Sigmoid colon (tissue), 7 donors: Measurements from ENCODE around the gene PDGFRB. TPM values are rescaled to one million over a fixed set of nuclear protein-coding genes. Genes with fewer than 3 reads are reported as not detected.
A peak's percentile ranks its signal among the peaks of the same experiment; 100 is the strongest.

Experiments
- DNase-seq: peaks from one replicate; pipeline ENCODE4 v3.0.0-alpha.2; 2019
- H3K27ac ChIP-seq, 4 donors: fragments of 200-600 bp; sonication (generic); one replicate each; pipeline ENCODE4 v1.5.1; 2016 to 2019; ENCODE audit warnings: mild to moderate bottlenecking in 1 of 4
- H3K27me3 ChIP-seq, 3 donors: fragments of 200-600 bp; sonication (generic); one replicate each; pipeline ENCODE4 v1.5.1; 2019; ENCODE audit warnings: mild to moderate bottlenecking in 1 of 3
- H3K36me3 ChIP-seq, 4 donors: fragments of 200-600 bp; sonication (generic); one replicate each; pipeline ENCODE4 v1.5.1; 2016 to 2019
- H3K4me1 ChIP-seq, 4 donors: fragments of 200-600 bp; sonication (generic); one replicate each; pipeline ENCODE4 v1.5.1; 2017 to 2019
- H3K4me3 ChIP-seq, 4 donors: fragments of 200-600 bp; sonication (generic); one replicate each; pipeline ENCODE4 v1.5.1; 2017 to 2019; ENCODE audit warnings: mild to moderate bottlenecking in 2 of 4, moderate library complexity in 1 of 4
- H3K9me3 ChIP-seq, 4 donors: fragments of 200-600 bp in 3 of 4; sonication (generic) in 3 of 4; one replicate each; pipeline versions ENCODE4 v1.5.1 to v1.6.1; 2013 to 2019
- CTCF ChIP-seq, 4 experiments: fragments of 450-650 bp in 3 of 4; fragments of 200-600 bp in 1 of 4; IDR thresholded peaks; one replicate each; pipeline ENCODE4 v1.5.1; 2016 to 2019; ENCODE audit warnings: antibody characterized with exemption in 4 of 4, mild to moderate bottlenecking in 3 of 4, moderate library complexity in 2 of 4
- EP300 ChIP-seq, 4 donors: sonication (generic); formaldehyde crosslinking; IDR thresholded peaks; one replicate each; pipeline ENCODE4 v1.6.1; 2017; ENCODE audit warnings: antibody characterized with exemption in 4 of 4
- POLR2A ChIP-seq, 2 donors: fragments of 450-650 bp; IDR thresholded peaks; one replicate each; pipeline ENCODE4 v1.6.1; 2016; ENCODE audit warnings: antibody characterized with exemption in 2 of 2, mild to moderate bottlenecking in 2 of 2, moderate library complexity in 2 of 2
- POLR2AphosphoS5 ChIP-seq, 4 donors: sonication (generic); formaldehyde crosslinking; IDR thresholded peaks; one replicate each; pipeline ENCODE4 v1.6.1; 2017; ENCODE audit warnings: antibody characterized with exemption in 4 of 4
- WGBS, 2 donors: extraction: QIAGEN DNeasy Blood & Tissue Kit; methylation state at CpG; one replicate each; pipeline ENCODE4 v1.1.7; 2013; 5-methylcytosine and 5-hydroxymethylcytosine counted together
- intact Hi-C: fragments of 100-400 bp; cut with DNase I; formaldehyde crosslinking; loops from one replicate; pipeline ENCODE4 v1.15.1; 2023
- polyA plus RNA-seq, 3 donors: library from polyadenylated mRNA; stranded (reverse); fragments of 200-250 nt; gene quantifications; one replicate each; pipeline ENCODE4 v1.2.3, GENCODE V29; 2013
- total RNA-seq, 4 donors: library from RNA; depleted of rRNA; stranded (reverse); fragments of >200 nt; gene quantifications; one replicate each; pipeline ENCODE4 v1.1.0, GENCODE V29; 2016
- donor health status: healthy with polysubstance abuse.
- donor health status: Bipolar disorder and iron deficiency.
- donor health status: healthy.

The PDGFRB gene
- total and polyA plus RNA-seq, 7 donors, result 3.9 to 104 (median 54.9) TPM

GRCh38 chr5:150160448-150161081, 4.9 kb upstream of the PDGFRB start:
- Histone ChIP-seq H3K9me3 (no peaks in the 10 kb centered on the region), H3K27ac (peak overlapping the region; percentile 84 to 92 (median 87)), H3K36me3 (no peaks in the 10 kb centered on the region), H3K27me3 (no peaks in the 10 kb centered on the region), H3K4me3 (no peak overlapping the region), H3K4me1 (peaks cover 0 to 20% (median 8%) of the 10 kb centered on the region in 4 donors)
- DNase-seq, result no peak
- 69 to 74% methylated on average over 5 of the region's 5 CpGs for WGBS, 2 donors
- no peak for TF ChIP-seq EP300 (IDR thresholded peaks at IDR 0.05)
- no peak for TF ChIP-seq POLR2AphosphoS5 (IDR thresholded peaks at IDR 0.05)
- no peak for TF ChIP-seq CTCF (IDR thresholded peaks at IDR 0.05)
- no peak for TF ChIP-seq POLR2A (IDR thresholded peaks at IDR 0.05)
- intact Hi-C loops, result loop anchor here (1.0 to 10.0 kb wide), 2 partner anchors 58 to 194 kb away; partner anchors contain the start of gene TCOF1

- TF ChIP-seq CTCF (IDR thresholded peaks at IDR 0.05) (no peak), POLR2A (IDR thresholded peaks at IDR 0.05) (no peak), EP300 (IDR thresholded peaks at IDR 0.05) (no peak), POLR2AphosphoS5 (IDR thresholded peaks at IDR 0.05) (no peak)
- Histone ChIP-seq H3K27me3 (no peaks in the 10 kb centered on the region), H3K4me1 (peaks cover 0 to 28% (median 11%) of the 10 kb centered on the region in 4 donors), H3K9me3 (no peaks in the 10 kb centered on the region), H3K27ac (peak overlapping the region; percentile 84 to 92 (median 87)), H3K36me3 (no peaks in the 10 kb centered on the region), H3K4me3 (no peak overlapping the region)
- intact Hi-C loops, result loop anchor here (5.0 to 10.0 kb wide), 2 partner anchors 195 to 278 kb away; partner anchors contain the start of gene TCOF1
- no peak for DNase-seq
- WGBS, 2 donors, result 57 to 79% methylated on average over 9 of the region's 9 CpGs
These were observed 4.1 kb upstream of the PDGFRB start for GRCh38 chr5:150159741-150160179.

- peaks cover 0 to 30% (median 13%) of the 10 kb centered on the region in 4 donors for H3K4me1 ChIP-seq
- TF ChIP-seq POLR2AphosphoS5 (IDR thresholded peaks at IDR 0.05) (no peak), CTCF (IDR thresholded peaks at IDR 0.05) (no peak), EP300 (IDR thresholded peaks at IDR 0.05) (no peak), POLR2A (IDR thresholded peaks at IDR 0.05) (no peak)
- H3K27ac ChIP-seq, result peak overlapping the region; percentile 84 to 92 (median 87)
- no peaks in the 10 kb centered on the region for H3K9me3 ChIP-seq
- DNase-seq, result no peak
- no peaks in the 10 kb centered on the region for H3K36me3 ChIP-seq
- 67 to 82% methylated on average over 6 of the region's 6 CpGs for WGBS, 2 donors
- intact Hi-C loops, result loop anchor here (5.0 kb wide), 1 partner anchor 278 kb away; no protein-coding TSS in a partner anchor
- H3K4me3 ChIP-seq, result no peak overlapping the region
- H3K27me3 ChIP-seq, result no peaks in the 10 kb centered on the region
These were observed 3.4 kb upstream of the PDGFRB start for GRCh38 chr5:150159031-150159430.

- intact Hi-C loops, result loop anchor here (5.0 kb wide), 1 partner anchor 279 kb away; no protein-coding TSS in a partner anchor
- Histone ChIP-seq H3K9me3 (no peaks in the 10 kb centered on the region), H3K27ac (peak overlapping the region; percentile 84 to 92 (median 87)), H3K4me1 (peaks cover 0 to 31% (median 17%) of the 10 kb centered on the region in 4 donors), H3K4me3 (no peak overlapping the region), H3K36me3 (no peaks in the 10 kb centered on the region), H3K27me3 (no peaks in the 10 kb centered on the region)
- no peak for DNase-seq
- WGBS, 2 donors, result 69 to 71% methylated on average over 12 of the region's 12 CpGs
- TF ChIP-seq EP300 (IDR thresholded peaks at IDR 0.05), result no peak
- no peak for TF ChIP-seq POLR2A (IDR thresholded peaks at IDR 0.05)
- no peak for TF ChIP-seq CTCF (IDR thresholded peaks at IDR 0.05)
- no peak for TF ChIP-seq POLR2AphosphoS5 (IDR thresholded peaks at IDR 0.05)
These were observed 2.7 kb upstream of the PDGFRB start for GRCh38 chr5:150158170-150158949.
